ENCODE data around the gene MAP7D1.

DNA sequence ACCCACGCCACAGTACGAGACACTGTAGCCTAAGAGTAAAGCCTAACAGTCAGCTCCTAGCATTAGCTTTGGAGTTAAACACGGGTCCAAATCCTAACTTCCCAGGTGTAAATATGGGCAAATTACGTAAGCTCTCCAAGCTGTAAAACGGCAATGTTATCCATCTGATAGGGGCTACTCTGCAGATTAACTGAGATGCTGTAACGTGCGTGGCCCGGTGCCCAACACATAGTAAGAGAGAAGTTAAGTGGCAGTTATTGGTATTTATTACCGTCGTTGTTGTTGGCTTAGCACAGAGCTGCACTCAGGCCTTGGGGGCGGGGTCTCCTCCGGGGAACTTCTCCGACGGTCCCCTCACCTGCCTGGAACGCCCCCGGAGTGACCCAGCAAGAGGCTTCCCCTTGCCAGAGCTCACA is 7.1 kb upstream of the MAP7D1 start:
- no peak for TF ChIP-seq POLR2AphosphoS5 (IDR thresholded peaks at IDR 0.05; ENCODE audit: low read depth, low read length)
- TF ChIP-seq, protein P1, sequence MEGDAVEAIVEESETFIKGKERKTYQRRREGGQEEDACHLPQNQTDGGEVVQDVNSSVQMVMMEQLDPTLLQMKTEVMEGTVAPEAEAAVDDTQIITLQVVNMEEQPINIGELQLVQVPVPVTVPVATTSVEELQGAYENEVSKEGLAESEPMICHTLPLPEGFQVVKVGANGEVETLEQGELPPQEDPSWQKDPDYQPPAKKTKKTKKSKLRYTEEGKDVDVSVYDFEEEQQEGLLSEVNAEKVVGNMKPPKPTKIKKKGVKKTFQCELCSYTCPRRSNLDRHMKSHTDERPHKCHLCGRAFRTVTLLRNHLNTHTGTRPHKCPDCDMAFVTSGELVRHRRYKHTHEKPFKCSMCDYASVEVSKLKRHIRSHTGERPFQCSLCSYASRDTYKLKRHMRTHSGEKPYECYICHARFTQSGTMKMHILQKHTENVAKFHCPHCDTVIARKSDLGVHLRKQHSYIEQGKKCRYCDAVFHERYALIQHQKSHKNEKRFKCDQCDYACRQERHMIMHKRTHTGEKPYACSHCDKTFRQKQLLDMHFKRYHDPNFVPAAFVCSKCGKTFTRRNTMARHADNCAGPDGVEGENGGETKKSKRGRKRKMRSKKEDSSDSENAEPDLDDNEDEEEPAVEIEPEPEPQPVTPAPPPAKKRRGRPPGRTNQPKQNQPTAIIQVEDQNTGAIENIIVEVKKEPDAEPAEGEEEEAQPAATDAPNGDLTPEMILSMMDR (IDR thresholded peaks at IDR 0.05): no peak
